SK-N-MC (cell line): Measurements from ENCODE around the gene ANKRD2.

Experiments
- EZH2 ChIP-seq: fragments of 200-600 bp; sonication (generic); IDR thresholded peaks from one replicate; pipeline ENCODE4 v1.6.1; 2017; ENCODE audit warnings: antibody characterized with exemption
- POLR2AphosphoS5 ChIP-seq: IDR thresholded peaks from 2 replicates; pipeline ENCODE4 v1.6.1; 2012; ENCODE audit warnings: mild to moderate bottlenecking, low read depth, low read length, borderline replicate concordance

DNA sequence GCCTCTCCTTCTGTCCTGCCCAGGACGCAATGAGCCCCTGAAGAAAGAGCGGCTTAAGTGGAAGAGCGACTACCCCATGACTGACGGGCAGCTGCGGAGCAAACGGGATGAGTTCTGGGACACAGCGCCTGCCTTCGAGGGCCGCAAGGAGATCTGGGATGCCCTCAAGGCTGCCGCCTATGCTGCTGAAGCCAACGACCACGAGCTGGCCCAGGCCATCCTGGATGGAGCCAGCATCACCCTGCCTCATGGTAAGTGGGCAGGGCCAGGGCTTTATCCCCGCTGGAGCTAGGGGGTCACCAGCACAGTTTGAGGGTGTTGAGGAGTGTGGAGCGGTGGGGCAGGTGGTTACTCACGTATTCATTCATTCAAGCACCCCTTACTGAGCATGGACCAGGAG is 4.7 kb upstream of the ANKRD2 start:
- no peak for TF ChIP-seq EZH2
- no peak for TF ChIP-seq POLR2AphosphoS5
